Measurements from ENCODE around the gene GPLD1.
A peak's percentile ranks its signal among the peaks of the same experiment; 100 is the strongest.
"Not testable (repeated sequence)": the region's sequence is repeated elsewhere in the genome, so short reads cannot be mapped to it uniquely, and the experiment has no call there.

The GPLD1 gene

DNA sequence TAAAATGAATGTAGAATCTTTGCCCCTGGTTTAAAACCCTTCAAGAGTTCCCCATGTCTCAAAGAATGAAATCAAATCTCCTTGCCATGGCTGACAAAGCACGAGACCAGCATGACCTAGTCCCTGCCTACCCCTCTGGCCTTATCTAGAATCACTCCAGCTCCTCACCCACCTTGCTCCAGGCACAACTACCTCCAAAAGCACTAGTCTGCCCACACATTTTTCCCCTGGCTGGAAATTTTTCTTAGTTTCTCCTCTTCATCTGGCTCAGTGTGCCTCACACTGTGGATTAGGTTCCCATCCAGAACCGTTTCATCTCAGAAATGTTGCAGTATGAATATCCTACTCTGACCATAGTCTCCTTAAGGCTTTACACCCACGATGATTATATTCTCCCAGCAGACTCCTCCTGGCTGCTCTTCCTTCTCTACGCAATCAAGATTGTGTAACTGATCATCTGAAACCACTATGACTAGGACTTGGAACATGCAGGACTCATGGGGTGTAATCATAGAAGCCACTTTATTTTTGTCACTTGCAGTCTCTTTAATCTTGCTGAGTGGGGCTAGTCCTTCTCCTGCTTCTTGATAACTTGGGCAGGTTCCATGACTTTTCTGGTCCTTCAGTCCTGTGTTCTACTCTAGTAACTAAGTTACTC lies 94.5 kb downstream of the GPLD1 start:
- no peak for TF ChIP-seq EZH2 (IDR thresholded peaks at IDR 0.05)
- no peaks in the 10 kb centered on the region for H3K36me3 ChIP-seq (ENCODE audit: insufficient read depth, low read length)
- H3K4me3 ChIP-seq = no peak overlapping the region
- no peaks in the 10 kb centered on the region for H3K9me3 ChIP-seq (ENCODE audit: low read depth, low read length)
- no peak overlapping the region for H3K9ac ChIP-seq (ENCODE audit: insufficient read length)
- H3K27ac ChIP-seq = no peak overlapping the region
- no peak for DNase-seq (ENCODE audit: low read depth, low spot score)

GRCh38 chr6:24394061-24394779 lies 95.2 kb downstream of the GPLD1 start:
- H3K9me3 ChIP-seq (ENCODE audit: low read depth, low read length) = no peaks in the 10 kb centered on the region
- no peak overlapping the region for H3K9ac ChIP-seq (ENCODE audit: insufficient read length)
- no peak for TF ChIP-seq EZH2 (IDR thresholded peaks at IDR 0.05)
- DNase-seq (ENCODE audit: low read depth, low spot score) = no peak
- no peak overlapping the region for H3K4me3 ChIP-seq
- no peaks in the 10 kb centered on the region for H3K36me3 ChIP-seq (ENCODE audit: insufficient read depth, low read length)
- H3K27ac ChIP-seq = no peak overlapping the region

DNA sequence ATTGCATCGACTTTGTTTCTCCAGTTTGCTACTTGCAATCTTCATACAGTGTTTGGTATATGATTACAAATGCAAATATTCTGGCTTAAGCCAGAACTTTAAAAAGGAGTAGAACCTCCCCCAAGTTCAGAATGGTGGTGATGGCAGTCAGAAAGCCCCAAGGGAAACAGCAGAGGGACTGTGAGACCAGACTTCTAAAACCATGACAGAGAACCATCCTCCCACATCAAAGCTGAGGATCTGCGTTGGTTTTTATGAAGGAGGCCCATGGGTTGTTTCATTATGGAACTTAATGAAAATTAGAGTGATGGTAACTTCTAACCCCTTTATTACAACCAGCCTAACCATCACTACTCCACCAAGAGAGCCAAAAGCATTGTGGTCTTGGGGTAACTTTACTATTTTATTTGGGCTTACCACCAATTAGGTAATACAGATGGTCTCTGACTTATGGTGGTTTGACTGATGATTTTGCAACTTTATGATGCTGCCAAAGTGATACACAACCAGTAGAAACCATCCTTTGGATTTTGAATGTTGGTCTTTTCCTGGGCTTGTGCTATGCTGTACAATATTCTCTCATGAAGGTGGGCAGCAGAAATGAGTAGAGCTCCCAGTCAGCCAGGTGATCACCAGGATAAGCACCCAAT lies 97.5 kb downstream of the GPLD1 start:
- H3K4me3 ChIP-seq = no peak overlapping the region
- H3K27ac ChIP-seq = peak overlapping the region; percentile 84
- no peaks in the 10 kb centered on the region for H3K9me3 ChIP-seq (ENCODE audit: low read depth, low read length)
- no peaks in the 10 kb centered on the region for H3K36me3 ChIP-seq (ENCODE audit: insufficient read depth, low read length)
- H3K9ac ChIP-seq (ENCODE audit: insufficient read length) = no peak overlapping the region
- no peak for TF ChIP-seq FOXP2 (optimal IDR thresholded peaks at IDR 0.05; ENCODE audit: control extremely low read depth, extremely low read length, insufficient read depth)
- no peak for TF ChIP-seq EZH2 (IDR thresholded peaks at IDR 0.05)
- no peak for TF ChIP-seq POLR2AphosphoS5 (IDR thresholded peaks at IDR 0.05; ENCODE audit: borderline replicate concordance, low read depth, low read length)
- DNase-seq (ENCODE audit: low read depth, low spot score) = no peak

GRCh38 chr6:24391208-24391607 lies 98.2 kb downstream of the GPLD1 start:
- Histone ChIP-seq H3K36me3 (ENCODE audit: insufficient read depth, low read length) (no peaks in the 10 kb centered on the region), H3K4me3 (no peak overlapping the region), H3K9ac (ENCODE audit: insufficient read length) (no peak overlapping the region), H3K9me3 (ENCODE audit: low read depth, low read length) (no peaks in the 10 kb centered on the region), H3K27ac (peak overlapping the region; percentile 84)
- DNase-seq (ENCODE audit: low read depth, low spot score) = no peak
- no peak for TF ChIP-seq POLR2AphosphoS5 (IDR thresholded peaks at IDR 0.05; ENCODE audit: borderline replicate concordance, low read depth, low read length)
- TF ChIP-seq EZH2 (IDR thresholded peaks at IDR 0.05) = no peak
- TF ChIP-seq FOXP2 (optimal IDR thresholded peaks at IDR 0.05; ENCODE audit: control extremely low read depth, extremely low read length, insufficient read depth) = no peak

DNA sequence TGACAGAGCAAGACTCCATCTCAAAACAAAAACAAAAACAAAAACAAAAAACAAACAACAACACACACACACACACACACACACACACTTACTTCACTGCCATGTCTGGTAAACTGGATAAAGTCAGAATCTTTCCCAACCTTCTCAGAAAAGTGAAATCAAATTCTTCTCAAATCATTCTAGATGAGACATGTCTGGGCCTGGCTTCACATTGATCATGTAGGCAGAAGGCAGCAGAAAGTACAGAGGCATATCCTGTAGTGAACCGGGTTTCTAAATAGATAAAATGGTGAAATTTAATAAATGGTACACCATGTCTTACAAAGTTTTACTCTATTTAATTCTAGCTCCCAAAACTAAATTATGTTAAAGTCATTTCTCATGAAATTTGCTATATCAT lies 101.6 kb downstream of the GPLD1 start:
- Histone ChIP-seq H3K9me3 (ENCODE audit: low read depth, low read length) (no peaks in the 10 kb centered on the region), H3K27ac (peak overlapping the region; percentile 48), H3K9ac (ENCODE audit: insufficient read length) (peak overlapping the region; percentile 7), H3K36me3 (ENCODE audit: insufficient read depth, low read length) (no peaks in the 10 kb centered on the region), H3K4me3 (no peak overlapping the region)
- DNase-seq (ENCODE audit: low read depth, low spot score) = no peak
- TF ChIP-seq EZH2 (IDR thresholded peaks at IDR 0.05) (no peak), FOXP2 (optimal IDR thresholded peaks at IDR 0.05; ENCODE audit: control extremely low read depth, extremely low read length, insufficient read depth) (no peak), POLR2AphosphoS5 (IDR thresholded peaks at IDR 0.05; ENCODE audit: borderline replicate concordance, low read depth, low read length) (no peak)

DNA sequence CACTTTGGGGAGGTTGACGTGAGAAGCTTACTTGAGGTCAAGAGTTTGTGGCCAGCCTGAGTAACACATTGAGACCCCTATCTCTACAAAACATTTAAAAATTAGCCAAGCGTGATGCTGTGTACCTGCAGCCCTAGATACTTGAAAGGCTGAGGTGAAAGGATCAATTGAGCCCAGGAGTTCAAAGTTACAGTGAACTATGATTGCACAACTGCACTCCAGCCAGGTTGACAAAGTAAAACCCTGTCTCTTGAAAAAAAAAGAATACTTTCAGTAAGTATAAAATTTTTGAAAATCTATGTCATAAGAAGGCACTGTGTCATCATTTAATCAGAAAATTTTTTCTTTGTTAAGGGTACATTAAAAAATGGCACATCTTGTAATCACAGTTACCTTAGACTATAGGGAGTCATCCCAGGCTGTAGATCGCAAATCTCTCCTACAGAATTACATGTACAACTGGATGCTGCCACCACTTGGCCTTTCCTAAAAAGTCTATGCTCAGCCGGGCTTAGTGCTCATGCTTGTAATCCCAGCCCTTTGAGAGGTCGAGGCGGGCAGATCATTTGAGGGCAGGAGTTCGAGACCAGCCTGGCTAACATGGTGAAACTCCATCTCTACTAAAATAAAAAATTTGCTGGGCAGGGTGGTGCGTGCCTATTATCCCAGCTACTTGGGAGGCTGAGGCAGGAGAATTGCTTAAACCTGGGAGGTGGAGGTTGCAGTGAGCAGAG lies 103.7 kb downstream of the GPLD1 start:
- H3K9ac ChIP-seq (ENCODE audit: insufficient read length) = no peak overlapping the region
- H3K36me3 ChIP-seq (ENCODE audit: insufficient read depth, low read length) = no peaks in the 10 kb centered on the region
- H3K9me3 ChIP-seq (ENCODE audit: low read depth, low read length) = no peaks in the 10 kb centered on the region
- TF ChIP-seq FOXP2 (optimal IDR thresholded peaks at IDR 0.05; ENCODE audit: control extremely low read depth, extremely low read length, insufficient read depth) = no peak
- no peak overlapping the region for H3K4me3 ChIP-seq
- DNase-seq (ENCODE audit: low read depth, low spot score) = no peak
- H3K27ac ChIP-seq = 0 out of 2 replicates have a peak overlapping the region, but pooled peaks have one; percentile 5

- not testable (repeated sequence) for H3K4me3 ChIP-seq; H3K9ac ChIP-seq (ENCODE audit: insufficient read length); H3K9me3 ChIP-seq (ENCODE audit: low read depth, low read length); DNase-seq (ENCODE audit: low read depth, low spot score); H3K36me3 ChIP-seq (ENCODE audit: insufficient read depth, low read length)
- 0 out of 2 replicates have a peak overlapping the region, but pooled peaks have one; percentile 5 for H3K27ac ChIP-seq
Measured at GRCh38 chr6:24384369-24385130, 104.8 kb downstream of the GPLD1 start.

DNA sequence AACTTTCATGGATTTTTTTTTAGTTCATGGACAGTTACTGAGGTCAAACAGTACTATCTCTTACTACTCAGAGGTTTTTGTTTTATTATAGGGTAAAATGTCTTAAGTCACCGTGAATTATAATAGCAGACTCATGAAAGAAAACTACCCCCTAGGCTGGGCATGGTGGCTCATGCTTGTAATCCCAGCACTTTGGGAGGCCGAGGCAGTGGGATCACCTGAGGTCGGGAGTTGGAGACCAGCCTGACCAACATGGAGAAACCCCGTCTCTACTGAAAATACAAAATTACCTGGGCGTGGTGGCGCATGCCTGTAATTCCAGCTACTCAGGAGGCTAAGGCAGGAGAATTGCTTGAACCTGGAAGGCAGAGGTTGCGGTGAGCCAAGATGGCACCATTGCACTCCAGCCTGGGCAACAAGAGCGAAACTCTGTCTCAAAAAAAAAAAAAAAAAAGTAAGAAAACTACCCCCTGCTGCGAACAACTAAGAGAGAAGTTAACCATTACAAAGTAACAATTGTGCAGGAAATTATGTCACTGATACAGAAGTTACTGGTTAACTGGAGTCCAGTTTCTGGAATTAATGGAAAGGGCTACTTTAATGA lies 106.4 kb downstream of the GPLD1 start:
- H3K36me3 ChIP-seq (ENCODE audit: insufficient read depth, low read length); DNase-seq (ENCODE audit: low read depth, low spot score); H3K9me3 ChIP-seq (ENCODE audit: low read depth, low read length): not testable (repeated sequence)
- Histone ChIP-seq H3K9ac (ENCODE audit: insufficient read length) (peak overlapping the region; percentile 71), H3K4me3 (peak overlapping the region; percentile 46), H3K27ac (peak overlapping the region; percentile 99)
